CD4-positive, alpha-beta memory T cell (primary cell): ENCODE data around the gene PRSS8. TPM values are rescaled to one million over a fixed set of nuclear protein-coding genes. Genes with fewer than 3 reads are reported as not detected.
A peak's percentile ranks its signal among the peaks of the same experiment; 100 is the strongest.
"Not testable (repeated sequence)": the region's sequence is repeated elsewhere in the genome, so short reads cannot be mapped to it uniquely, and the experiment has no call there.

Experiments
- CTCF ChIA-PET: fragments of 350-600 bp; sonication (Branson Sonifier 250); formaldehyde crosslinking; loops from one replicate; lab custom pipeline; 2021; ENCODE audit warnings: inconsistent platforms; ENCODE audit not compliant: partially characterized antibody; lab: Charles Lee
- POLR2A ChIA-PET: fragments of 350-600 bp; sonication (Branson Sonifier 250); formaldehyde crosslinking; loops from one replicate; lab custom pipeline; 2021; ENCODE audit not compliant: partially characterized antibody; lab: Charles Lee
- DNase-seq, 5 donors: peaks; one replicate each; pipeline versions ENCODE4 v3.0.0 to v3.0.0-alpha.2; 2020 to 2022; ENCODE audit warnings: mixed read lengths in 1 of 5
- H3K27ac ChIP-seq: one replicate; pipeline ENCODE4 v1.7.0; 2013; ENCODE audit warnings: low read depth, low read length
- H3K27me3 ChIP-seq: 2 replicates; pipeline ENCODE4 v1.7.0; 2013; ENCODE audit warnings: mild to moderate bottlenecking, low read length, moderate library complexity; ENCODE audit not compliant: insufficient read depth
- H3K36me3 ChIP-seq: 2 replicates; pipeline ENCODE4 v1.7.0; 2013; ENCODE audit warnings: mild to moderate bottlenecking, low read length, moderate library complexity; ENCODE audit not compliant: insufficient read depth
- H3K4me1 ChIP-seq: 2 replicates; pipeline ENCODE4 v1.7.0; 2013; ENCODE audit warnings: mild to moderate bottlenecking, low read length, moderate library complexity; ENCODE audit not compliant: insufficient read depth
- H3K4me3 ChIP-seq, 2 donors: one replicate each; pipeline ENCODE4 v1.7.0; 2013; ENCODE audit warnings: low read length in 2 of 2, mild to moderate bottlenecking in 1 of 2
- H3K9me3 ChIP-seq, 2 donors: one replicate each; pipeline ENCODE4 v1.7.0; 2013; ENCODE audit warnings: low read length in 2 of 2, control low read depth in 1 of 2; ENCODE audit not compliant: control insufficient read depth in 1 of 2
- H3K27ac Mint-ChIP-seq, 7 donors: one replicate each; pipeline ENCODE4 v1.8.0; 2020 to 2021; ENCODE audit warnings: mixed read lengths in 7 of 7, mild to moderate bottlenecking in 6 of 7, inconsistent platforms in 3 of 7, moderate library complexity in 3 of 7
- H3K27me3 Mint-ChIP-seq, 2 donors: one replicate each; pipeline ENCODE4 v1.8.0; 2020 to 2021; ENCODE audit warnings: mixed read lengths in 2 of 2
- H3K36me3 Mint-ChIP-seq, 2 donors: one replicate each; pipeline ENCODE4 v1.8.0; 2020 to 2021; ENCODE audit warnings: mixed read lengths in 2 of 2, inconsistent platforms in 1 of 2, mild to moderate bottlenecking in 1 of 2
- H3K4me1 Mint-ChIP-seq, 4 donors: one replicate each; pipeline ENCODE4 v1.8.0; 2020 to 2021; ENCODE audit warnings: mixed read lengths in 4 of 4, mild to moderate bottlenecking in 1 of 4
- H3K4me3 Mint-ChIP-seq, 8 donors: one replicate each; pipeline ENCODE4 v1.8.0; 2020 to 2021; ENCODE audit warnings: mixed read lengths in 8 of 8, mild to moderate bottlenecking in 7 of 8, moderate library complexity in 6 of 8, inconsistent platforms in 3 of 8
- H3K9me3 Mint-ChIP-seq, 8 donors: one replicate each; pipeline ENCODE4 v1.8.0; 2020 to 2021; ENCODE audit warnings: mixed read lengths in 8 of 8, mild to moderate bottlenecking in 5 of 8, inconsistent platforms in 3 of 8, moderate library complexity in 1 of 8
- intact Hi-C: fragments of 100-400 bp; cut with micrococcal nuclease; formaldehyde crosslinking; loops from one replicate; pipeline ENCODE4 v1.15.1; 2023
- polyA plus RNA-seq, 2 donors: library from polyadenylated mRNA; unstranded; fragments of 300-500 nt; fragmentation: Illumina TruSeq; gene quantifications; one replicate each; pipeline ENCODE4 v1.2.3, GENCODE V29; 2021
- total RNA-seq, 2 experiments: library from RNA; stranded (reverse); gene quantifications; one replicate each; pipeline ENCODE4 v1.2.3, GENCODE V29; 2021

The PRSS8 gene
- total and polyA plus RNA-seq, 4 experiments from 2014 or later, result 0.33 TPM; not detected in 3

DNA sequence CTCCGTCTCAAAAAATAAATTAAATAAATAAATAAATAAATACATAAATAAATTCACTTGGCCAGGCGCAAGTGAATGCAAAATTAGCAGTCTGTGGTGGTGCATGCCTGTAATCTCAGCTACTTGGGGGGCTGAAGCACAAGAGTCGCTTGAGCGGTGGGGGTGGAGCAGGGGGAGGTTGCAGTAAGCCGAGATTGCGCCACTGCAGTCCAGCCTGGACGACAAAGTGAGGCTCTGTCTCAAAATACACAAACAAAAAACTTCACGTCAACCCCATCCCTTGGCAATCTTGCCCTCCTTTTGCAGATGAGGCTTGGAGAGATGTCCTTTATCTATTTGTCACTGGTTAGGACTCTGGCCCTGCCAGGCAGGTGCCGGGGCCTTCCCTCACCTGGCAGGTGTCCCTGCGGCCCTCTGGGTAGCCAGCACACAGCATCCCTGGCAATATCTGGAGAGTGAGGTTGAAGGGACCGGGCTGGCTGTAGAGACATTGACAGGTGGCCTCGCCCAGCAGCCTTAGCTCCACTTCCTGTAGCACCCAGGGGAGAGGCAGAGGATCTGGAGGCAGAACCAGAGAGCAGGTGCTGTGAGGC, 10.0 kb upstream of the PRSS8 start:
- no peak overlapping the region for H3K4me3 Mint-ChIP-seq

DNA sequence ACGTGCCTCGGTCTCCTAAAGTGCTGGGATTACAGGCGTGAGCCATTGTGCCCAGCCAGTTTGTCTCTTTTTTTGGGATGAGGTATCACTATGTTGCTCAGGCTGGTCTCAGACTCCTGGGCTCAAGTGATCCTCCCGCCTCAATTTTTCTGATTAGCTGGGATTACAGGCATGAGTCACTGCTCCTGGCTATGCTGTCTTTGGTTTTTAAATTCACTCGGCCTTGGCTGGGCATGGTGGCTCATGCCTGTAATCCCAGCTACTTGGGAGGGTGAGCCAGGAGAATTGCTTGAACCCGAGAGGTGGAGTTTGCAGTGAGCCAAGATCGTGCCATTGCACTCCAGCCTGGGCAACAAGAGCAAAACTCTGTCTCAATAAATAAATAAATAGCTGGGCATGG, 8.9 kb upstream of the PRSS8 start:
- DNase-seq, H3K4me3 ChIP-seq, H3K27me3 ChIP-seq, H3K9me3 ChIP-seq, H3K27ac ChIP-seq, H3K27me3 Mint-ChIP-seq, H3K9me3 Mint-ChIP-seq, H3K36me3 Mint-ChIP-seq, H3K36me3 ChIP-seq, intact Hi-C loops: not testable (repeated sequence)
- peaks cover 15% of the 10 kb centered on the region for H3K4me1 ChIP-seq
- Mint-ChIP-seq H3K27ac (peak overlapping the region in 1 of 7 donors; percentile 75), H3K4me1 (peaks cover 3 to 14% (median 10%) of the 10 kb centered on the region in 4 donors), H3K4me3 (peak overlapping the region in 1 of 8 donors; percentile 17)
- POLR2A ChIA-PET, result interaction anchor here (1.1 to 6.0 kb wide), 3 partner anchors 26 to 71 kb away, joined by 3 to 195 read pairs (median 121); partner anchors contain the start of genes FUS, KAT8, ZNF646 and ZNF668
- CTCF ChIA-PET, result interaction anchor here (1.3 to 3.6 kb wide), 6 partner anchors 13 to 159 kb away, joined by 4 to 56 read pairs (median 16); partner anchors contain the start of genes HSD3B7, KAT8, ZNF646 and ZNF668

More for the DNA sequence above, 10.0 kb upstream of the PRSS8 start:
- ChIA-PET CTCF (interaction anchor here (0.7 to 2.2 kb wide), 4 partner anchors 19 to 298 kb away, joined by 3 to 5 read pairs (median 4); partner anchors contain the start of gene ZNF843), POLR2A (interaction anchor here (0.6 to 6.0 kb wide), 3 partner anchors 33 to 673 kb away, joined by 3 to 195 read pairs (median 3); partner anchors contain the start of genes FUS, ITGAL, ZNF646 and ZNF668)
- peaks cover 3 to 14% (median 10%) of the 10 kb centered on the region in 4 donors for H3K4me1 Mint-ChIP-seq
- intact Hi-C loops, result no loop called here
- peaks cover 15% of the 10 kb centered on the region for H3K4me1 ChIP-seq
- H3K27ac Mint-ChIP-seq, result no peak overlapping the region
- no peaks in the 10 kb centered on the region for H3K36me3 ChIP-seq
- no peaks in the 10 kb centered on the region for H3K9me3 Mint-ChIP-seq
- no peaks in the 10 kb centered on the region for H3K9me3 ChIP-seq
- H3K36me3 Mint-ChIP-seq, result no peaks in the 10 kb centered on the region
- no peak overlapping the region for H3K27ac ChIP-seq
- no peaks in the 10 kb centered on the region for H3K27me3 ChIP-seq
- H3K27me3 Mint-ChIP-seq, result peaks cover 0 to 2% of the 10 kb centered on the region in 2 donors
- no peak overlapping the region for H3K4me3 ChIP-seq
- DNase-seq, result no peak

DNA sequence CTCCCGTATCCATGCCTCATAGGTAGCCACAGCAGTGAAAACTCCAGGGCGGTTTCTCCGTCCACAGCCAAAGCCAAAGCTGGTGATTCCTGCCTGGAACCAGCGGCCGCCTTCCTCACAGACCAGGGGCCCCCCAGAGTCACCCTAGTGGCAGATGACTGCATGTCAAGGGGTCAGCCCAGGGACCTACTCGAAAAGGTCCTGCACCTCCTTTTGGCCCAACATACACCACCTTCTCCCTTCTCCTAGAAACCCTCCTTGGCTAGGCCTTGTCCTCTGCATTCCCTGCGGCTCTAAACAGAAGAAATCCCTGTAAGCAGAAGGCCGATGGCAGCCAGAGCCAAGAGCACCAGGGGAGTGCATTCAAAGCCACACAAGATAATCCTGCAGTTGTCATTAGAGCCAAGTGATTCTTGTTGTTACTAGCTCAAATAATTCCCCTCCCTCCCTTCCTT, 8.2 kb upstream of the PRSS8 start:
- Histone ChIP-seq H3K4me1 (peaks cover 15% of the 10 kb centered on the region), H3K4me3 (no peak overlapping the region), H3K27ac (no peak overlapping the region), H3K9me3 (no peaks in the 10 kb centered on the region), H3K36me3 (no peaks in the 10 kb centered on the region), H3K27me3 (no peaks in the 10 kb centered on the region)
- Mint-ChIP-seq H3K9me3 (no peaks in the 10 kb centered on the region), H3K4me3 (peak overlapping the region; percentile 27 to 75 (median 55)), H3K27ac (peak overlapping the region in 6 of 7 donors; percentile 24 to 75 (median 40)), H3K4me1 (peaks cover 3 to 14% (median 10%) of the 10 kb centered on the region in 4 donors), H3K36me3 (no peaks in the 10 kb centered on the region), H3K27me3 (peaks cover 0 to 2% of the 10 kb centered on the region in 2 donors)
- CTCF ChIA-PET, result interaction anchor here (1.3 to 3.6 kb wide), 7 partner anchors 14 to 159 kb away, joined by 4 to 56 read pairs (median 28); partner anchors contain the start of genes FUS, HSD3B7, KAT8 and ZNF646
- DNase-seq, result no peak
- POLR2A ChIA-PET, result interaction anchor here (0.6 to 6.0 kb wide), 6 partner anchors 25 to 195 kb away, joined by 3 to 195 read pairs (median 12); partner anchors contain the start of genes FUS, KAT8, ORAI3 and PYCARD
- intact Hi-C loops, result loop anchor here (2.0 kb wide), 1 partner anchor 39 kb away; no protein-coding TSS in a partner anchor

DNA sequence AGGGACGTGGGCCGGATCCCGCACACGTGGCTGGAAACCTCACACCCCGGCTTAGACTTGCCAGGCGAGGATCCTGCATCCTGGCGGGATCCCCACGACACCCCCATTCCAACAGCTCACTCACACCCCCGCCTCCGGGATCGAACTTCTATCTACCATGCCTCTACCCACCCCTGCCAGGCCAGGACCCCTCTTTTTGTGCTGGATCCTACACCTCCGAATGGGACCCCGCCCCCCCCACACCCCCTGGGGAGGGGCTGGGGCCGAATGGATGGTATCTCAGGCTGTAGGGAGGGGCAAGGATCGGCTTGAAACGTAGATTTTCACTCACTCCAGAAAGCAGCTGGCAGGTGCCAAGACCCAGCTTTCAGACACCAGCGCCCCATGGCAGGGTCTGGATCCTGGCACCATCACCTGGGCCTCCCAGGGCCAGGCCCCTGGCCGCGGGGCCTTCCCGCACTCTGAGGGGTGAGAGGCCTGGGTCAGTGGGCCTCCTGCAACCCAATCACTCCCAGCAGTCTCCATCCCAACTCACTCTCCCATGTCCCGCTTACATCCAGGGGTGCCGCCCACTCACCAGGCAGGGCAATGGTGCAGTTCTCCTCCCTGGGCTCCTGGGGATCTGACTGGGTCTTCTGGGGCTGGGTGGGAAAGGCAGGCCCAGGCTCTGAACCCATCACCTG, 7.6 kb upstream of the PRSS8 start:
- intact Hi-C loops, result loop anchor here (2.0 kb wide), 1 partner anchor 38 kb away; no protein-coding TSS in a partner anchor
- peak overlapping the region in 1 of 2 donors; percentile 75 for H3K4me3 ChIP-seq
- Mint-ChIP-seq H3K4me3 (peak overlapping the region; percentile 27 to 75 (median 48)), H3K27me3 (peaks cover 0 to 2% of the 10 kb centered on the region in 2 donors), H3K27ac (peak overlapping the region in 5 of 7 donors; percentile 22 to 75 (median 43)), H3K36me3 (no peaks in the 10 kb centered on the region), H3K9me3 (no peaks in the 10 kb centered on the region), H3K4me1 (peaks cover 3 to 14% (median 10%) of the 10 kb centered on the region in 4 donors)
- CTCF ChIA-PET, result interaction anchor here (0.6 to 3.6 kb wide), 30 partner anchors 10 to 335 kb away, joined by 3 to 56 read pairs (median 6); partner anchors contain the start of genes BCKDK, FUS, HSD3B7 and KAT8
- peaks cover 15% of the 10 kb centered on the region for H3K4me1 ChIP-seq
- no peaks in the 10 kb centered on the region for H3K36me3 ChIP-seq
- H3K27me3 ChIP-seq, result no peaks in the 10 kb centered on the region
- no peaks in the 10 kb centered on the region for H3K9me3 ChIP-seq
- no peak for DNase-seq
- H3K27ac ChIP-seq, result peak overlapping the region; percentile 42
- POLR2A ChIA-PET, result interaction anchor here (0.6 to 6.0 kb wide), 29 partner anchors 9 to 731 kb away, joined by 3 to 195 read pairs (median 7); partner anchors contain the start of genes ARMC5, FUS, HSD3B7 and KAT8

DNA sequence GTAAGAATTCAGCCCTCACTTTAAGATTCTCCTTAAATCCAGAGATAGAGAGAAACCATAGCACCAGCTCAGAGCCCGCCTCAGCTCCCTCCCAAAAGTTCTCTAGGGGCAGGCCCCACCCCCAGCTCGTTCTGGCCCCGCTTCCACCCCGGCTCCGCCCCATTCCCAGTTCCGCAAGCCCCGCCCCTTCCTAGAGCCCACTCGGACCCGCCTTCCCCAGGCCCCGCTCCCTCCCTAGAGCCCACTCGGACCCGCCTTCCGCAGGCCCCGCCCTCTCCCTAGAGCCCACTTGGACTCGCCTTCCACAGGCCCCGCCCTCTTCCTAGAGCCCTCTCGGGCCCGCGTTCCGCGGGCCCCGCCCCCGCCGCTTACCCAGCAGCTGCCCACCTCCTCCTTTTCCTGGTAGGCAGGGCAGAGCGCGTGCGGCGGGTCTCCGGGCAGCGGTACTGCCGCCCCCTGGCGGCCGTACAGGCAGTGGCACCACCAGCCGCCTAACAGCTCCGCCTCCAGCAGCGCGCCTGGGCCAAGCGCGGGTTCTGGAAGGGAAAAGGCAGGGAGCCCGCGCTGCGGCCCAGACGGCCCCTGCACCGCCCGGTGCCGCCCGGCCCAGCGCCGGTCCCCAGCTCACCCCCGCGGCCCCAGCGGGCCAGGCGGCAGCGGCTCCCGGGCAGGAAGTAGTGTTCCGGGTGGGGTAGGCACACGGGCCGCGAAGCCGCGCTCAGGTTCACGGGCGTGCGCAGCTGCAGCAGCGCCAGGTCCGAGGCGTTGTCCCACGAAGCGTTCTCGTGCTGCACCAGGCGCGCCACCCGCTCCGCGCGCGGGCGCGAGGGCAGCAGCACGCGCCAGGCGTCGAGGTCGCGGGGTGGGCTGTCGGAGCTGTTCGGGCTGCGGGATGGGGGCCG, 6.8 kb upstream of the PRSS8 start:
- H3K27me3 Mint-ChIP-seq, result no peaks in the 10 kb centered on the region
- H3K9me3 Mint-ChIP-seq, result no peaks in the 10 kb centered on the region
- H3K36me3 ChIP-seq, result no peaks in the 10 kb centered on the region
- H3K36me3 Mint-ChIP-seq, result no peaks in the 10 kb centered on the region
- ChIA-PET POLR2A (interaction anchor here (0.6 to 6.0 kb wide), 43 partner anchors 8 to 735 kb away, joined by 3 to 195 read pairs (median 5); partner anchors contain the start of genes ARMC5, BCKDK, FUS and HSD3B7), CTCF (interaction anchor here (0.5 to 3.6 kb wide), 46 partner anchors 9 to 726 kb away, joined by 3 to 56 read pairs (median 4); partner anchors contain the start of genes BCKDK, FUS, HSD3B7 and KAT8)
- H3K27ac Mint-ChIP-seq, result peak overlapping the region; percentile 72 to 94 (median 91)
- H3K4me1 ChIP-seq, result peaks cover 15% of the 10 kb centered on the region
- H3K27me3 ChIP-seq, result no peaks in the 10 kb centered on the region
- H3K9me3 ChIP-seq, result no peaks in the 10 kb centered on the region
- peaks cover 3 to 14% (median 10%) of the 10 kb centered on the region in 4 donors for H3K4me1 Mint-ChIP-seq
- peak; percentile 94 to 97 (median 96) for DNase-seq
- H3K27ac ChIP-seq, result peak overlapping the region; percentile 42
- H3K4me3 Mint-ChIP-seq, result peak overlapping the region; percentile 63 to 80 (median 74)
- H3K4me3 ChIP-seq, result peak overlapping the region in 1 of 2 donors; percentile 75
- intact Hi-C loops, result loop anchor here (1.0 to 2.0 kb wide), 11 partner anchors 25 to 317 kb away; partner anchors contain the start of genes ARMC5, FUS, HSD3B7 and KAT8
